Omental fat pad (tissue), 4 donors: ENCODE results near the gene TDRD3. TPM values are rescaled to one million over a fixed set of nuclear protein-coding genes. Genes with fewer than 3 reads are reported as not detected.

Experiments
- ATAC-seq: fragments of 150-250 bp; one replicate; pipeline ENCODE4 v1.9.1; 2016; ENCODE audit warnings: mild to moderate bottlenecking, moderate library complexity; ENCODE audit not compliant: low FRiP score
- DNase-seq: peaks from one replicate; pipeline ENCODE4 v3.0.0-alpha.2; 2019; ENCODE audit warnings: low spot score
- total RNA-seq, 4 donors: library from RNA; depleted of rRNA; stranded (reverse); fragments of >200 nt; gene quantifications; one replicate each; pipeline ENCODE4 v1.1.0, GENCODE V29; 2016
- TF ChIP-seq, protein P1 (sequence below), 3 donors: fragments of 450-650 bp; IDR thresholded peaks; one replicate each; pipeline ENCODE4 v1.5.1; 2016 to 2017; ENCODE audit warnings: antibody characterized with exemption in 3 of 3, mild to moderate bottlenecking in 3 of 3, moderate library complexity in 2 of 3

The TDRD3 gene
- total RNA-seq, 4 donors from 2014 or later: 16.9 to 36.4 (median 20.7) TPM

- DNase-seq: no peak
- TF ChIP-seq, protein P1, sequence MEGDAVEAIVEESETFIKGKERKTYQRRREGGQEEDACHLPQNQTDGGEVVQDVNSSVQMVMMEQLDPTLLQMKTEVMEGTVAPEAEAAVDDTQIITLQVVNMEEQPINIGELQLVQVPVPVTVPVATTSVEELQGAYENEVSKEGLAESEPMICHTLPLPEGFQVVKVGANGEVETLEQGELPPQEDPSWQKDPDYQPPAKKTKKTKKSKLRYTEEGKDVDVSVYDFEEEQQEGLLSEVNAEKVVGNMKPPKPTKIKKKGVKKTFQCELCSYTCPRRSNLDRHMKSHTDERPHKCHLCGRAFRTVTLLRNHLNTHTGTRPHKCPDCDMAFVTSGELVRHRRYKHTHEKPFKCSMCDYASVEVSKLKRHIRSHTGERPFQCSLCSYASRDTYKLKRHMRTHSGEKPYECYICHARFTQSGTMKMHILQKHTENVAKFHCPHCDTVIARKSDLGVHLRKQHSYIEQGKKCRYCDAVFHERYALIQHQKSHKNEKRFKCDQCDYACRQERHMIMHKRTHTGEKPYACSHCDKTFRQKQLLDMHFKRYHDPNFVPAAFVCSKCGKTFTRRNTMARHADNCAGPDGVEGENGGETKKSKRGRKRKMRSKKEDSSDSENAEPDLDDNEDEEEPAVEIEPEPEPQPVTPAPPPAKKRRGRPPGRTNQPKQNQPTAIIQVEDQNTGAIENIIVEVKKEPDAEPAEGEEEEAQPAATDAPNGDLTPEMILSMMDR (IDR thresholded peaks at IDR 0.05): no peak
- ATAC-seq: no peak
Observed at GRCh38 chr13:60572003-60572798, 175.2 kb downstream of the TDRD3 start.

- DNase-seq: no peak
- ATAC-seq: no peak
- TF ChIP-seq, protein P1 (IDR thresholded peaks at IDR 0.05): no peak
Observed at GRCh38 chr13:60572855-60573254, 175.8 kb downstream of the TDRD3 start.

- TF ChIP-seq, protein P1 (IDR thresholded peaks at IDR 0.05): no peak
- DNase-seq (no peak), ATAC-seq (no peak)
Observed at GRCh38 chr13:60574735-60575134, 177.7 kb downstream of the TDRD3 start.

- DNase-seq (no peak), ATAC-seq (no peak)
- TF ChIP-seq, protein P1 (IDR thresholded peaks at IDR 0.05): no peak
Observed at GRCh38 chr13:60575142-60575541, 178.1 kb downstream of the TDRD3 start.

DNA sequence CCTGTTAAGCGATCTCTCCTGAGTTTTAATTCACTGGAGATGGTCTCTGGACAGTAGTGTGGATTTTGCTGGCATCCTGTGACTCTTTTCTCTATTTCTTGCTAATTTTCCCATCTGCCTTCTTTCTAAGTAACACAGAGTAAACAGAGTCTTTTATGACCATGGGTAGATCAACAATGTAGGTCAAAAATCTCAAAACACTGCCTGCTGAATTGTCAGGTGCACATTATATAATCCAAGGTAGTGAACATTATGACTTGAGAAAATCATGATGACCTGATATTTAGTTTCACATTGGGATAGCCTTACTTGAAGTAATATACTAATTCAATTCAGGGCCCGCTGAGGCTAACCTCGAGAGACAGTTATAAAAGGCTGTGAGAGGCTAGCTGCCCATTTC, 180.7 kb downstream of the TDRD3 start:
- TF ChIP-seq, protein P1 (IDR thresholded peaks at IDR 0.05): no peak
- ATAC-seq (no peak), DNase-seq (no peak)

- TF ChIP-seq, protein P1 (IDR thresholded peaks at IDR 0.05): no peak
- ATAC-seq (peak; percentile 51), DNase-seq (no peak)
Observed at GRCh38 chr13:60583196-60583888, 186.3 kb downstream of the TDRD3 start.
